Endothelial cell of hepatic sinusoid (primary cell): ENCODE data around the gene KIAA0753.
"Not testable (repeated sequence)": the region's sequence is repeated elsewhere in the genome, so short reads cannot be mapped to it uniquely, and the experiment has no call there.

Experiments
- in situ Hi-C: cut with HindIII; loops from 2 replicates; pipeline ENCODE4 v1.10.0; 2017; ENCODE audit warnings: low sequenced_read_pairs

Gene KIAA0753

GRCh38 chr17:6605142-6605541 lies 35.4 kb downstream of the KIAA0753 start:
- in situ Hi-C loops: loop anchor here (5.0 kb wide), 1 partner anchor 43 kb away; no protein-coding TSS in a partner anchor

GRCh38 chr17:6603744-6604325 lies 36.7 kb downstream of the KIAA0753 start:
- in situ Hi-C loops: no loop called here

GRCh38 chr17:6602141-6602540 lies 38.4 kb downstream of the KIAA0753 start:
- in situ Hi-C loops: no loop called here

- in situ Hi-C loops: no loop called here
Observed at GRCh38 chr17:6599364-6599763, 41.1 kb downstream of the KIAA0753 start.

- in situ Hi-C loops: no loop called here
Observed at GRCh38 chr17:6597727-6598126, 42.8 kb downstream of the KIAA0753 start.

GRCh38 chr17:6596941-6597340 lies 43.6 kb downstream of the KIAA0753 start:
- in situ Hi-C loops: no loop called here

- in situ Hi-C loops: no loop called here
Observed at GRCh38 chr17:6596511-6596910, 44.0 kb downstream of the KIAA0753 start.

- in situ Hi-C loops: no loop called here
Observed at GRCh38 chr17:6596081-6596480, 44.4 kb downstream of the KIAA0753 start.

- in situ Hi-C loops: not testable (repeated sequence)
Observed at GRCh38 chr17:6593371-6593770, 47.1 kb downstream of the KIAA0753 start.

GRCh38 chr17:6592173-6592572 lies 48.3 kb downstream of the KIAA0753 start:
- in situ Hi-C loops: no loop called here

GRCh38 chr17:6591599-6592158 lies 48.8 kb downstream of the KIAA0753 start:
- in situ Hi-C loops: no loop called here

GRCh38 chr17:6589266-6589946 lies 51.1 kb downstream of the KIAA0753 start:
- in situ Hi-C loops: no loop called here

GRCh38 chr17:6588165-6588564 lies 52.3 kb downstream of the KIAA0753 start:
- in situ Hi-C loops: no loop called here

GRCh38 chr17:6587310-6587709 lies 53.2 kb downstream of the KIAA0753 start:
- in situ Hi-C loops: no loop called here

- in situ Hi-C loops: no loop called here
Observed at GRCh38 chr17:6583411-6583810, 57.1 kb downstream of the KIAA0753 start.

GRCh38 chr17:6580625-6581024 lies 59.9 kb downstream of the KIAA0753 start:
- in situ Hi-C loops: no loop called here

GRCh38 chr17:6578491-6578890 lies 62.0 kb downstream of the KIAA0753 start:
- in situ Hi-C loops: no loop called here

- in situ Hi-C loops: no loop called here
Observed at GRCh38 chr17:6577686-6578263, 62.7 kb downstream of the KIAA0753 start.

GRCh38 chr17:6576038-6576785 lies 64.3 kb downstream of the KIAA0753 start:
- in situ Hi-C loops: no loop called here

GRCh38 chr17:6575596-6575988 lies 64.9 kb downstream of the KIAA0753 start:
- in situ Hi-C loops: no loop called here
